Neural progenitor cell (in vitro differentiated cells): ENCODE measurements around the gene ZIC1.

ENCODE experiments used
- CTCF ChIP-seq: fragments of 200-600 bp; sonication (generic); IDR thresholded peaks from 2 replicates; pipeline ENCODE4 v1.5.1; 2017; ENCODE audit warnings: antibody characterized with exemption, mild to moderate bottlenecking
- EZH2 ChIP-seq: fragments of 200-600 bp; sonication (generic); IDR thresholded peaks from 2 replicates; pipeline ENCODE4 v1.6.1; 2017; ENCODE audit warnings: antibody characterized with exemption, mild to moderate bottlenecking, moderate library complexity

- TF ChIP-seq EZH2 (peak; percentile 15), CTCF (no peak)
Observed at GRCh38 chr3:147418808-147419701, 9.9 kb downstream of the ZIC1 start.
